ENCODE measurements around the gene WWOX. TPM values are rescaled to one million over a fixed set of nuclear protein-coding genes. Genes with fewer than 3 reads are reported as not detected.

WWOX gene
- total and polyA plus RNA-seq, 2 of the 13 experiments (the other 11 are each of a cell fraction or from before 2014, with no cell fraction given), result 9.1 to 37.4 TPM

DNA sequence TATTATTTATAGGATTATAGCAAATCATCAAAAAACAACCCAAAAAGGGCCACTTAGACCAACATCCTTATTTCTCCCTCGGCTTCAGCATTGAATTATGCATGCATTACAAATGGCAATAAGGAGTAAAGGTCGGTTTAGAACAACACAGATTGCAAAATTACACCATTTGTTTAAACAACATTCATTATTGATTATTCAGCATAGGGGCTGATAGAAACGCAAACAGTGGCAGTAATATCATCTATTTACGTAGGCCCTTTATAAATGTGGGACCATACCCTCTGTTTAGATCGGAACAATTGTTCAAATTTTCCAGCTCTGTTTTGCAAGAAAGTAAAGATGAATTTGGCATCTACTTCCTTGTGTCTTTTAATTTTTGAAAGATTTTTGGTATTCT is 153.3 kb downstream of the WWOX start (continued):
- no peak for TF ChIP-seq YEATS4 (CRISPR knock-in tag; IDR thresholded peaks at IDR 0.05; ENCODE audit: borderline replicate concordance)
- TF ChIP-seq RFX3 (CRISPR knock-in tag; IDR thresholded peaks at IDR 0.05), result no peak
- TF ChIP-seq ZNF207 (IDR thresholded peaks at IDR 0.05; ENCODE audit: borderline replicate concordance), result no peak
- TF ChIP-seq, protein P1, sequence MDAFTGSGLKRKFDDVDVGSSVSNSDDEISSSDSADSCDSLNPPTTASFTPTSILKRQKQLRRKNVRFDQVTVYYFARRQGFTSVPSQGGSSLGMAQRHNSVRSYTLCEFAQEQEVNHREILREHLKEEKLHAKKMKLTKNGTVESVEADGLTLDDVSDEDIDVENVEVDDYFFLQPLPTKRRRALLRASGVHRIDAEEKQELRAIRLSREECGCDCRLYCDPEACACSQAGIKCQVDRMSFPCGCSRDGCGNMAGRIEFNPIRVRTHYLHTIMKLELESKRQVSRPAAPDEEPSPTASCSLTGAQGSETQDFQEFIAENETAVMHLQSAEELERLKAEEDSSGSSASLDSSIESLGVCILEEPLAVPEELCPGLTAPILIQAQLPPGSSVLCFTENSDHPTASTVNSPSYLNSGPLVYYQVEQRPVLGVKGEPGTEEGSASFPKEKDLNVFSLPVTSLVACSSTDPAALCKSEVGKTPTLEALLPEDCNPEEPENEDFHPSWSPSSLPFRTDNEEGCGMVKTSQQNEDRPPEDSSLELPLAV (CRISPR knock-in tag; conservative IDR thresholded peaks at IDR 0.05; ENCODE audit: low read depth), result no peak
- TF ChIP-seq, protein P2, sequence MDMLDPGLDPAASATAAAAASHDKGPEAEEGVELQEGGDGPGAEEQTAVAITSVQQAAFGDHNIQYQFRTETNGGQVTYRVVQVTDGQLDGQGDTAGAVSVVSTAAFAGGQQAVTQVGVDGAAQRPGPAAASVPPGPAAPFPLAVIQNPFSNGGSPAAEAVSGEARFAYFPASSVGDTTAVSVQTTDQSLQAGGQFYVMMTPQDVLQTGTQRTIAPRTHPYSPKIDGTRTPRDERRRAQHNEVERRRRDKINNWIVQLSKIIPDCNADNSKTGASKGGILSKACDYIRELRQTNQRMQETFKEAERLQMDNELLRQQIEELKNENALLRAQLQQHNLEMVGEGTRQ (IDR thresholded peaks at IDR 0.05; ENCODE audit: low read depth, low read length), result no peak
- TF ChIP-seq, protein P2 (CRISPR knock-in tag; IDR thresholded peaks at IDR 0.05; ENCODE audit: borderline replicate concordance), result no peak
- no peak for TF ChIP-seq BRCA1 (CRISPR knock-in tag; IDR thresholded peaks at IDR 0.05)
- TF ChIP-seq, protein P3, sequence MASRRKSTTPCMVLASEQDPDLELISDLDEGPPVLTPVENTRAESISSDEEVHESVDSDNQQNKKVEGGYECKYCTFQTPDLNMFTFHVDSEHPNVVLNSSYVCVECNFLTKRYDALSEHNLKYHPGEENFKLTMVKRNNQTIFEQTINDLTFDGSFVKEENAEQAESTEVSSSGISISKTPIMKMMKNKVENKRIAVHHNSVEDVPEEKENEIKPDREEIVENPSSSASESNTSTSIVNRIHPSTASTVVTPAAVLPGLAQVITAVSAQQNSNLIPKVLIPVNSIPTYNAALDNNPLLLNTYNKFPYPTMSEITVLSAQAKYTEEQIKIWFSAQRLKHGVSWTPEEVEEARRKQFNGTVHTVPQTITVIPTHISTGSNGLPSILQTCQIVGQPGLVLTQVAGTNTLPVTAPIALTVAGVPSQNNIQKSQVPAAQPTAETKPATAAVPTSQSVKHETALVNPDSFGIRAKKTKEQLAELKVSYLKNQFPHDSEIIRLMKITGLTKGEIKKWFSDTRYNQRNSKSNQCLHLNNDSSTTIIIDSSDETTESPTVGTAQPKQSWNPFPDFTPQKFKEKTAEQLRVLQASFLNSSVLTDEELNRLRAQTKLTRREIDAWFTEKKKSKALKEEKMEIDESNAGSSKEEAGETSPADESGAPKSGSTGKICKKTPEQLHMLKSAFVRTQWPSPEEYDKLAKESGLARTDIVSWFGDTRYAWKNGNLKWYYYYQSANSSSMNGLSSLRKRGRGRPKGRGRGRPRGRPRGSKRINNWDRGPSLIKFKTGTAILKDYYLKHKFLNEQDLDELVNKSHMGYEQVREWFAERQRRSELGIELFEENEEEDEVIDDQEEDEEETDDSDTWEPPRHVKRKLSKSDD (CRISPR knock-in tag; IDR thresholded peaks at IDR 0.05; ENCODE audit: low read depth), result no peak
- TF ChIP-seq ZMAT3 (CRISPR knock-in tag; conservative IDR thresholded peaks at IDR 0.05), result 0 out of 2 replicates have a peak, but pooled peaks have one; percentile 36
- TF ChIP-seq NFIB (CRISPR knock-in tag; IDR thresholded peaks at IDR 0.05; ENCODE audit: borderline replicate concordance), result no peak
- no peak for TF ChIP-seq NFYB (CRISPR knock-in tag; IDR thresholded peaks at IDR 0.05)
- no peak for TF ChIP-seq ZNF678 (CRISPR knock-in tag; IDR thresholded peaks at IDR 0.05)
- TF ChIP-seq HNF4G (IDR thresholded peaks at IDR 0.05; ENCODE audit: borderline replicate concordance, low read depth, low read length), result peak; percentile 97
- TF ChIP-seq HNF4G (CRISPR knock-in tag; IDR thresholded peaks at IDR 0.05; ENCODE audit: borderline replicate concordance, low read depth), result peak; percentile 82; the same call in 1 of the 2 replicates
- no peak for TF ChIP-seq ZNF549 (CRISPR knock-in tag; IDR thresholded peaks at IDR 0.05)
- no peak for TF ChIP-seq ISX (CRISPR knock-in tag; conservative IDR thresholded peaks at IDR 0.05)
- no peak for TF ChIP-seq ZNF605 (CRISPR knock-in tag; IDR thresholded peaks at IDR 0.05)
- TF ChIP-seq, protein P4, sequence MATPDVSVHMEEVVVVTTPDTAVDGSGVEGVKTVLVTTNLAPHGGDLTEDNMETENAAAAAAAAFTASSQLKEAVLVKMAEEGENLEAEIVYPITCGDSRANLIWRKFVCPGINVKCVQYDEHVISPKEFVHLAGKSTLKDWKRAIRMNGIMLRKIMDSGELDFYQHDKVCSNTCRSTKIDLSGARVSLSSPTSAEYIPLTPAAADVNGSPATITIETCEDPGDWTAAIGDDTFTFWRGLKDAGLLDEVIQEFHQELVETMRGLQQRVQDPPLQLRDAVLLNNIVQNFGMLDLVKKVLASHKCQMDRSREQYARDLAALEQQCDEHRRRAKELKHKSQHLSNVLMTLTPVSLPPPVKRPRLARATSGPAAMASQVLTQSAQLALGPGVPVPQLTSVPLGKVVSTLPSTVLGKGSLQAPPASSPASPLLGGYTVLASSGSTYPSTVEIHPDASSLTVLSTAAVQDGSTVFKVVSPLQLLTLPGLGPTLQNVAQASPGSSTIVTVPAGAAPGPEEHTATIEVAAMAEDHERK (CRISPR knock-in tag; IDR thresholded peaks at IDR 0.05; ENCODE audit: low read depth), result no peak
- TF ChIP-seq SMAD1 (CRISPR knock-in tag; IDR thresholded peaks at IDR 0.05; ENCODE audit: borderline replicate concordance, low read depth), result no peak
- peak; percentile 70 for TF ChIP-seq THAP11 (CRISPR knock-in tag; IDR thresholded peaks at IDR 0.05)
- no peak for TF ChIP-seq ATF7-NPFF (CRISPR knock-in tag; IDR thresholded peaks at IDR 0.05; ENCODE audit: low read depth)
- no peak for TF ChIP-seq ZNF251 (CRISPR knock-in tag; IDR thresholded peaks at IDR 0.05)
- no peak for TF ChIP-seq ZNF367 (CRISPR knock-in tag; IDR thresholded peaks at IDR 0.05; ENCODE audit: borderline replicate concordance)
- TF ChIP-seq REL (CRISPR knock-in tag; conservative IDR thresholded peaks at IDR 0.05), result no peak
- peak; percentile 83 for TF ChIP-seq HDAC1 (CRISPR knock-in tag; IDR thresholded peaks at IDR 0.05)
